ENCODE results near the gene INTS6.

INTS6 gene

GRCh38 chr13:51347099-51347498 lies 105.7 kb downstream of the INTS6 start:
- no peak for TF ChIP-seq CTCF (IDR thresholded peaks at IDR 0.05; ENCODE audit: insufficient read depth, low read length)
- TF ChIP-seq, protein P1, sequence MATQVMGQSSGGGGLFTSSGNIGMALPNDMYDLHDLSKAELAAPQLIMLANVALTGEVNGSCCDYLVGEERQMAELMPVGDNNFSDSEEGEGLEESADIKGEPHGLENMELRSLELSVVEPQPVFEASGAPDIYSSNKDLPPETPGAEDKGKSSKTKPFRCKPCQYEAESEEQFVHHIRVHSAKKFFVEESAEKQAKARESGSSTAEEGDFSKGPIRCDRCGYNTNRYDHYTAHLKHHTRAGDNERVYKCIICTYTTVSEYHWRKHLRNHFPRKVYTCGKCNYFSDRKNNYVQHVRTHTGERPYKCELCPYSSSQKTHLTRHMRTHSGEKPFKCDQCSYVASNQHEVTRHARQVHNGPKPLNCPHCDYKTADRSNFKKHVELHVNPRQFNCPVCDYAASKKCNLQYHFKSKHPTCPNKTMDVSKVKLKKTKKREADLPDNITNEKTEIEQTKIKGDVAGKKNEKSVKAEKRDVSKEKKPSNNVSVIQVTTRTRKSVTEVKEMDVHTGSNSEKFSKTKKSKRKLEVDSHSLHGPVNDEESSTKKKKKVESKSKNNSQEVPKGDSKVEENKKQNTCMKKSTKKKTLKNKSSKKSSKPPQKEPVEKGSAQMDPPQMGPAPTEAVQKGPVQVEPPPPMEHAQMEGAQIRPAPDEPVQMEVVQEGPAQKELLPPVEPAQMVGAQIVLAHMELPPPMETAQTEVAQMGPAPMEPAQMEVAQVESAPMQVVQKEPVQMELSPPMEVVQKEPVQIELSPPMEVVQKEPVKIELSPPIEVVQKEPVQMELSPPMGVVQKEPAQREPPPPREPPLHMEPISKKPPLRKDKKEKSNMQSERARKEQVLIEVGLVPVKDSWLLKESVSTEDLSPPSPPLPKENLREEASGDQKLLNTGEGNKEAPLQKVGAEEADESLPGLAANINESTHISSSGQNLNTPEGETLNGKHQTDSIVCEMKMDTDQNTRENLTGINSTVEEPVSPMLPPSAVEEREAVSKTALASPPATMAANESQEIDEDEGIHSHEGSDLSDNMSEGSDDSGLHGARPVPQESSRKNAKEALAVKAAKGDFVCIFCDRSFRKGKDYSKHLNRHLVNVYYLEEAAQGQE (IDR thresholded peaks at IDR 0.05; ENCODE audit: insufficient replicate concordance, low read depth) = no peak
- H3K4me3 ChIP-seq (replicated peaks; ENCODE audit: insufficient read depth, low read length) = no peak overlapping the region
- H3K27ac ChIP-seq (replicated peaks) = no peak overlapping the region
- no peaks in the 10 kb centered on the region for H3K27me3 ChIP-seq (ENCODE audit: insufficient read depth, poor library complexity, severe bottlenecking)
- no peak for DNase-seq (ENCODE audit: low read depth in 1 of 2, low spot score in 1 of 2)

- Histone ChIP-seq H3K4me3 (replicated peaks; ENCODE audit: insufficient read depth, low read length) (no peak overlapping the region), H3K27me3 (ENCODE audit: insufficient read depth, poor library complexity, severe bottlenecking) (no peaks in the 10 kb centered on the region), H3K27ac (replicated peaks) (no peak overlapping the region)
- no peak for DNase-seq (ENCODE audit: low read depth in 1 of 2, low spot score in 1 of 2)
- no peak for TF ChIP-seq GABPA (IDR thresholded peaks at IDR 0.05; ENCODE audit: low read depth)
- TF ChIP-seq, protein P1 (IDR thresholded peaks at IDR 0.05; ENCODE audit: insufficient replicate concordance, low read depth) = no peak
- TF ChIP-seq CTCF (IDR thresholded peaks at IDR 0.05; ENCODE audit: insufficient read depth, low read length) = no peak
- TF ChIP-seq POLR2AphosphoS5 (IDR thresholded peaks at IDR 0.05; ENCODE audit: low read depth) = no peak
- no peak for TF ChIP-seq SPI1 (IDR thresholded peaks at IDR 0.05; ENCODE audit: borderline replicate concordance, low read depth)
Observed at GRCh38 chr13:51346397-51346796, 106.4 kb downstream of the INTS6 start.

DNA sequence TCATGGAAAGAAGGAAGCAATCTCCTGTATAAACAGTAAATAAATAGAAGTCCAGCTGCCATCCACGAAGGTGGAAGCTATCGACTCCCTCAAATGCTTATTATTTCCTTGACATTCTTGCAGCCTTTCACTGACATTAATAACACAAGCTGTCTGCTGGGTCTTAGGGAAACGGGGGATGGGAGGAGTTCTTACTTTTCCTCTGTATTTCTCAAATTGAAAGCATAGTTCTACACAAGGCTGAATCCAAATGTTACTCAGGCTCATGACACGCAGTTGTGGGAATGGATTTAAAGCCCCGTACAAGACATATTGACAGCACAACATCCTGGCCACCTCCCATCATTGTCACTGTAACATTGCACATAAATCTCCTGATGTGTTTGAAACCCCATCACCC lies 109.4 kb downstream of the INTS6 start:
- H3K4me3 ChIP-seq (replicated peaks; ENCODE audit: insufficient read depth, low read length) = no peak overlapping the region
- TF ChIP-seq, protein P1 (IDR thresholded peaks at IDR 0.05; ENCODE audit: insufficient replicate concordance, low read depth) = no peak
- H3K27ac ChIP-seq (replicated peaks) = no peak overlapping the region
- H3K27me3 ChIP-seq (ENCODE audit: insufficient read depth, poor library complexity, severe bottlenecking) = no peaks in the 10 kb centered on the region
- no peak for DNase-seq (ENCODE audit: low read depth in 1 of 2, low spot score in 1 of 2)

GRCh38 chr13:51342706-51343105 lies 110.1 kb downstream of the INTS6 start:
- Histone ChIP-seq H3K27me3 (ENCODE audit: insufficient read depth, poor library complexity, severe bottlenecking) (no peaks in the 10 kb centered on the region), H3K27ac (replicated peaks) (no peak overlapping the region), H3K4me3 (replicated peaks; ENCODE audit: insufficient read depth, low read length) (no peak overlapping the region)
- TF ChIP-seq SPI1 (IDR thresholded peaks at IDR 0.05; ENCODE audit: borderline replicate concordance, low read depth) = no peak
- no peak for TF ChIP-seq GABPA (IDR thresholded peaks at IDR 0.05; ENCODE audit: low read depth)
- TF ChIP-seq, protein P1 (IDR thresholded peaks at IDR 0.05; ENCODE audit: insufficient replicate concordance, low read depth) = no peak
- no peak for TF ChIP-seq CTCF (IDR thresholded peaks at IDR 0.05; ENCODE audit: insufficient read depth, low read length)
- no peak for TF ChIP-seq POLR2AphosphoS5 (IDR thresholded peaks at IDR 0.05; ENCODE audit: low read depth)
- DNase-seq (ENCODE audit: low read depth in 1 of 2, low spot score in 1 of 2) = no peak
